GM23248 (cell line): Measurements from ENCODE around the gene ZBP1.

ENCODE experiments used
- EZH2 ChIP-seq: fragments of 200-600 bp; sonication (generic); IDR thresholded peaks from 2 replicates; pipeline ENCODE4 v1.6.1; 2018; ENCODE audit warnings: antibody characterized with exemption, mild to moderate bottlenecking; ENCODE audit not compliant: insufficient read depth, poor library complexity, severe bottlenecking
- EZH2phosphoT487 ChIP-seq: fragments of 200-600 bp; sonication (generic); IDR thresholded peaks from 2 replicates; pipeline ENCODE4 v1.6.1; 2018; ENCODE audit warnings: antibody characterized with exemption, moderate library complexity, mild to moderate bottlenecking, low read depth; ENCODE audit not compliant: insufficient read depth

DNA sequence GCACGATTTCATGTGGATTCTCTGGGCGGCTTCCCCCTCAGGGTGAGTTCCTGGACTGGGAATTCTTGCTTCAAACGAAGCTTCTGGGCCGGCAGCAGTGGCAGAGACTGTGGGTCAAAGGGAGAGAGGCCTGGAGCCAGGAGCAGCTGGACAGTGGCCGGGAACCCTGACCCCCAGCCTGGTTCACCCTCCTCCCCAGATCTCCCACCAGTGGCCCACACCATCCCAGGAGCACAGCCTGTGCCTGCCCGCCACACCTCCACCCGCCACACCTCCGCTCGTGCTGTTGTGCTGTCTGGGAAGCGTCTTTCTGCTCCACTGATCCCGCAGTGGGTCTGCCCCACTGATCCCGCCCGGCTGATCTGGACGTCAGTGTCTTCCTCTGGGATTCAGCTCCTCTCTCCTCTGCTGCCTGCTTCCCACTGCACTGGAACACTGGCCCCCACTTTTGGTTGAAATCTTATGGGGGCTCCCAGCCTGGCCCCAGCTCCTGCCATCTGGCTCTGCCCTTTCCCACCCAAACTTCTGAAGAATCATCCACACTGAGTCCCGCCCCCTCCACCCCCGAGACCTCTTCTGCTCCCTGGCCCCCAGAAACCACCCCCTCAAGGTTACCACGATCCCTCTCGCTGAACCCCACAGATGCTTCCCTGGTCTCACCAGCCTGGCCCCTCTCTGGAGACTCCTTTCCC, 9.8 kb downstream of the ZBP1 start:
- no peak for TF ChIP-seq EZH2
- no peak for TF ChIP-seq EZH2phosphoT487
